Fibroblast of peridontal ligament (primary cell): ENCODE measurements around the gene RGS7.
A peak's percentile ranks its signal among the peaks of the same experiment; 100 is the strongest.
"Not testable (repeated sequence)": the region's sequence is repeated elsewhere in the genome, so short reads cannot be mapped to it uniquely, and the experiment has no call there.

Source experiments
- DNase-seq: peaks from one replicate; pipeline ENCODE4 v3.0.0-alpha.2; 2010; ENCODE audit errors: extremely low read depth

RGS7 gene

DNA sequence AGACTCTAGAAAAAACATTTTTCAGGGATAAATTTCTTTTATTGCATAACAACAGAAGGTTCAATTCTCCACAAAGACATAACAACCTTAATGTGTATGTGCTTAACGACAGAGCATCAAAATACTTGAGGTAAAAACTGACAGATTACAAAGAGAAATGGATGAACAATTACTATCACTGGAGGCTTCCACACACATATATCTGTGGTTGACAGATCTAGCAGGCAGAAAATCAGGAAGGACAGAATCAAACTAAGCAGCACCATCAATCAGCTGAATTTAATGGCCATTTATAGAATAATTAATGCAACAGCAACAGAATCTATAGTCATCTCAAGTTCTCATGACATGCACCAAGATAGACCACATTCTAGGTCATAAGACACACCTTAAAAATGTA is 439.0 kb downstream of the RGS7 start:
- DNase-seq = no peak

DNA sequence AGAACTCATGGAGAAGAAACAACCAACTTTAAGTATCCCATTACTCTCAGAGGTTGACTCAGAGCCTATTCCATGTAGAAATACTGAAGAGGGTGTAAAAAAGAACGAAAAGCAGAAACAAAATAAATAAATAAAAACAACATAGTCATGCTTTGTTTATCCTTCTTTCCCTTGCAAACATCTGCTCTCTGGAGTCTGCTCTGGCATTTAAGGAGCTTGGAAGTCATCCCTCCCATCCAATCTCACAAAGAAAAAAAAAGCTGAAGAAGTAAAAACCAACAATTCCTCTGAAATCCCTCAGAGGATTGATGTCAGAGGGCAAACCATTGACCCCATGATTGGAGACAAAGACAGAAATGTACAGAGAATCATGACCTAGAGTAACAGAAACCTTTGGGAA is 442.5 kb downstream of the RGS7 start:
- peak; percentile 23 for DNase-seq

DNA sequence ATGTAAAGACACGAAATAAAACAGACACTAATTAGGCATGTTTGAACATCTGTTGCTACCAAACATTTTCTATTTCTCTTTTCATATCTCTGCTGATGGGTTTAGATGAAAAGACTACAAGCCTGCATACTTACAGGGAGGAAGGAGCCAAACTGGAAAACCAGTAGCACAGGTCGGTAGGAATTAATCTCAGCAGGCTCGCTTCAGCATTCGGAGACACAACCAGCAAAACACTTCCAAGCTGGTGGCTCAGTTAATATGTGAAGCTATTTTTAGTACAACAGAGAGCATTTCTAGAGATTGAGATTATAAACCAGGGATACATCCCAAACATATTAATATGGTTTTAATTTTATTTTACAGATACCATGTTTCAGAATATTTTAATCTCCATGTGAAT is 444.2 kb downstream of the RGS7 start:
- DNase-seq = no peak

GRCh38 chr1:240909701-240910457 is 447.1 kb downstream of the RGS7 start:
- DNase-seq = no peak

DNA sequence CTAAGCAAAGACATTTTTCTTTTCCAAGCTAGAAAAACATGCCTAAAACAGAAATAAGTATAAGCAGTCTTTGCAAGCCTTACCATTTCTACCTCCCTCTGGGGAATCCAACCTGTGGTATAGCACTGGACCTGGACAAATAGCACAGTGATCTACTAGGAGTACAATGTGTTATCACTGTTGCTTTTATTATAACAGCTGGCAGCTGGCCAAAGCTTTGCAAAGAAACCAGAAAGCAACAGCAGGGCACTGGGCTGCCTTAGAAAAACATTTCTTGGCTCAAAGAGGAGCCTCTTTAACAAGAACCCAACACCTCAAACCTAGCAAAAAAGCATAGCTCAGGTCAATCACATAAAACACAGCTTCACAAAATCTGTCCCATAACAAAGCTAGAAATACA is 450.5 kb downstream of the RGS7 start:
- DNase-seq = no peak

DNA sequence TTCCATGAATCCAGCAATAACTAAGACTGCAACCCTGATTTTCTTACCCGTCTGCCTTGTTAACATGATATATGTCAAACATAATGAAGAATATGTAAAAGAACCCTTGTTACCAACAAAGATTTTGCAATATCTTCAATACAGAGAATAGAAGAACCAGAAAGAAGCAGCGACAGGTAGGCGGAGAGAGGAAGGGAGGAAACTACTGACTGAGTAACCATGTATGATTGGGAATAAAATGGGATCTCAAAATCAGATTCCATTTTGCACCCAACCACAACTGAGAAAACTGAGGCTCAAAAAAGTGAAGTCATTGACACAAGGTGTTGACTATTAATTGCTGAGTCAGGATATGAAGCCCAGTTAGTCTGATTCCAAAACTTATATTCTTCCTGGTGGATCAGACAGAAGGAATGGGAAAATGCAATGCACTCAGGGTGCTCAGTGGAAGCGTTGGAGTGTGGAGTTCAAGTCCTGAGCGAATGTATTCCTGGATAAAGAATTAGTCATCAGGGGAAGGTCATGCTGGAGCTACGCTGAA is 451.7 kb downstream of the RGS7 start:
- DNase-seq = no peak

DNA sequence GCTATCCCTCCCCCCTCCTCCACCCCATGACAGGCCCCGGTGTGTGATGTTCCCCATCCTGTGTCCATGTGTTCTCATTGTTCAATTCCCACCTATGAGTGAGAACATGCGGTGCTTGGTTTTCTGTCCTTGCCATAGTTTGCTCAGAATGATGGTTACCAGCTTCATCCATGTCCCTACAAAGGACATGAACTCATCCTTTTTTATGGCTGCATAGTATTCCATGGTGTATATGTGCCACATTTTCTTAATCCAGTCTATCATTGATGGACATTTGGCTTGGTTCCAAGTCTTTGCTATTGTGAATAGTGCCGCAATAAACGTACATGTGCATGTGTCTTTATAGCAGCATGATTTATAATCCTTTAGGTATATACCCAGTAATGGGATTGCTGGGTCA is 461.6 kb downstream of the RGS7 start:
- DNase-seq = not testable (repeated sequence)

GRCh38 chr1:240888787-240889048 is 468.3 kb downstream of the RGS7 start:
- DNase-seq = no peak

- DNase-seq = no peak
Measured at GRCh38 chr1:240888039-240888786, 468.8 kb downstream of the RGS7 start.

DNA sequence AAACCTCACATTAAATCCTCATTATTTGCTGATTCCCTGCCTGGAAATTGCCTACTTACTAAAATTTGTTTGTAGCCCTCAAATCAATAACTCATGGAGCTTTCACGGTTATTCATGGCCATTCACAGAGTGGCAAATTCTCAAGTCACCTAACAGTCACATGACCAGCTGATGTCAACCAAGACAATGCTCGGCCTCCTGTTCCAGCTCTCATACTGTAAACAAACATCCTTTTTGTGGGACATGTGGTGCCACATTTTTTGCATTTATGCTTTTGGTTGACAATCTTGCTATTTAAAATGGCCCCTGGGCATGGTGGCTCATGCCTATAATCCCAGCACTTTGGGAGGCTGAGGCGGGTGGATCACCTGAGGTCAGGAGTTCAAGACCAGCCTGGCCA is 473.5 kb downstream of the RGS7 start:
- no peak for DNase-seq

DNA sequence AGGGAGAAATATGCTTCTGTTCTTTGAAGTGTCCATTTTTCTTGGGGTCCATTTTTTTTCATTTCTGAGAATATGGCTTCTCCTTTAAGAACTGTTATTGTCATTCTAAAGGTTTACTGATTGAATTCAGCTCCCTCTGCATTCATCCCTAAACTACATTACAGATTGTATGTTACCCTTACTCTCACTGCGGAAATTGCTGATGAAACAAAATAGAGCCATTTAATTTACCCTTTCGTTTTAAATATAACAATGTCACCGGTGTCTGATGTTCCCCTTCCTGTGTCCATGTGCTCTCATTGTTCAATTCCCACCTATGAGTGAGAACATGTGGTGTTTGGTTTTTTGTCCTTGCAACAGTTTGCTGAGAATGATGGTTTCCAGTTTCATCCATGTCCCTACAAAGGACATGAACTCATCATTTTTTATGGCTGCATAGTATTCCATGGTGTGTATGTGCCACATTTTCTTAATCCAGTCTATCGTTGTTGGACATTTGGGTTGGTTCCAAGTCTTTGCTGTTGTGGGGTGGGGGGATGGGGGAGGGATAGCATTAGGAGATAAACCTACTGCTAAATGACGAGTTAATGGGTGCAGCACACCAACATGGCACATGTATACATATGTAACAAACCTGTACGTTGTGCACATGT is 474.2 kb downstream of the RGS7 start:
- DNase-seq = not testable (repeated sequence)

DNA sequence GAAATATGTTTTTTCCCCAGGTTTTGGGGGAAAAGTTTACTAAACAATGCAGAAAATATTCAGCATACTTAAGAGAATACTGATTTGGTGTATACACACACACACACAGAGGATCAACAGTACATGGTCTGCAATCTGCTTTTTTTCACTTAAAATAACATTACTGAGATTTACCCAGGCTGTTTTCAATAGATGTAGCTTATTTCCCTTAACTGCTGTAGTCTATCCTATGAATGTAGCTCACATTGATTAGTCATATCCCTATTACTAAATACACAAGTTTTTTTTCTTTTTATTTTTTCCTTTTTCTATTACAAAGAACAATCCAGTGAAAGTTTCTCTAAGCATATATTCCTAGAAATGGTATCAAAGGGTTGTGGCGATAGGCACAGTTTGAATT is 478.4 kb downstream of the RGS7 start:
- DNase-seq = peak; percentile 31

GRCh38 chr1:240877605-240878004 is 479.4 kb downstream of the RGS7 start:
- DNase-seq = no peak

DNA sequence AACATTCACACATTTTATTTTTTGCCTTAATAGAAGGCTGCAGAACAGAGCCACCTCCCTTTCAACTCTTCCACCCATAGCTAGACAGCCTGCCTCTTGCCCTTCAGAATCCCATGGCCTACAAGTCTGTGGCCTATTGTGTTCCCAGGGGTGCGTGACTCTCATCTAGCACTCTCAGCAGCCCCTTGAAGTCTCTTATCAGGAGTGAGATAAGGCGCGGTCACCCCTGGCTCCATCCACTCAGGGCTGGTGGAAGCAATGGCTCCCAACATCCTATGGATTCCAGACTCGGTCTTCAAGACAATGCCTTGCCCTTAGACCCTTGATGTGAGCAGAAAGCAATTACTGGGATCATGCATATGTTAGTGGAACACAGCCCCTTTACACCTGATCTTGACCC is 480.9 kb downstream of the RGS7 start:
- DNase-seq = no peak

- DNase-seq = no peak
Measured at GRCh38 chr1:240869071-240869470, 487.9 kb downstream of the RGS7 start.

DNA sequence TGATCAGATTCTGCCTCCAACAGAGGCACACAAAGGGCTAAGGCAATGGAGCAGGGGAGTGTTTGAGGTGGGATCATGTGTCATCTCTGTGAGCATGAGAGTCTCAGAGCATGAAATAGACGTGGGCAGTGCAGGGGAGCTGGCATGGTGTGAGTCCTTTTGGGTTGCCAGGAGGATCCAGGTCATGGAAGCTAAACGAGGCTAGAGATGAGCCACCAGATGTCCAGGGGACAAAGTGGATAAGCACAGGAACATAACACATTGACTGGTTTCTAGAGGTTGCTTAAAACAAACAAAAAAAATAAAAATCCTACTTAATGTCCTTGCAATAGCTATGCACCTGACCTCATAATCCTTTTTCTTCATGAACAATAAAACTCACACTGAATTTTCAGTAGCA is 490.3 kb downstream of the RGS7 start:
- DNase-seq = no peak

GRCh38 chr1:240860023-240860422 is 497.0 kb downstream of the RGS7 start:
- DNase-seq = no peak

GRCh38 chr1:240854367-240854766 is 502.6 kb downstream of the RGS7 start:
- DNase-seq = peak; percentile 85

GRCh38 chr1:240847325-240847724 is 509.7 kb downstream of the RGS7 start:
- DNase-seq = no peak

DNA sequence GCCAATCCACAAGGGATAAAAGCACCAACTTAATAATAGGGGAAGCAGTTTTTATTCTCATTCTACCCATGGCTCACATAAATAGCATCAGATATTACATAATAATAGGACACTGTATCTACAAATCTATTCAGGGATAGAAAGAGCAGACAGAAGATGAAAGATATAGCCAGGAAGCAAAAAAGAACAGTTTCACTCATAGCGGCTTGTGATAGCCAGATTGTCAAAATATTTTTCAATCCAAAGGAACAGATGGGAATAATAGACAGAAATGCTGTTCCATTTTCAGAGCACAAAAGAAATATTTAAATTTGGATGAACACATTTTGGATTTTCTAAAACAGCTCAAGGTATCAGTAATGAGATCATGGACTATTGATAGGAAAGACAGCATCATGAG is 512.5 kb downstream of the RGS7 start:
- DNase-seq = no peak

GRCh38 chr1:240843798-240844197 is 513.2 kb downstream of the RGS7 start:
- DNase-seq = no peak

GRCh38 chr1:240836271-240836670 is 520.7 kb downstream of the RGS7 start:
- DNase-seq = peak; percentile 23

- DNase-seq = no peak
Measured at GRCh38 chr1:240835291-240835690, 521.7 kb downstream of the RGS7 start.
